ENCODE data around the gene TSPAN9.
"Not testable (repeated sequence)": the region's sequence is repeated elsewhere in the genome, so short reads cannot be mapped to it uniquely, and the experiment has no call there.

The TSPAN9 gene

DNA sequence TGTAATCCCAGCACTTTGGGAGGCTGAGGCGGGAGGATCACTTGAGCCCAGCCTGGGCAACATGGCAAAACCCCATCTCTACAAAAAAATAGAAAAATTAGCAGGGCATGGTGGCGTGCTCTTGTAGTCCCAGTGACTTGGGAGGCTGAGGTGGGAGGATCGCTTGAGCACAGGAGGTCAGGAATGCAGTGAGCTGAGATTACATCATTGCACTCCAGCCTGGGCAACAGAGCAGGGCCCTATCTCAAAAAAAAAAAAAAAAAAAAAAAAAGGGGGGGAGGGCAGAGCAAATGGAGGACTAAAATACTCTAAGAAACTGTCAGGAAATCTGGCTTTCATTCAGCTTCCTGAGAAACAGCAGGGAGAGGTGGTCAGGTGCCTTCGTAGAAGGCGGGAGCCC lies 31.7 kb upstream of the TSPAN9 start:
- no peak for DNase-seq

- no peak for DNase-seq
Observed at GRCh38 chr12:3045989-3046388, 31.2 kb upstream of the TSPAN9 start.

DNA sequence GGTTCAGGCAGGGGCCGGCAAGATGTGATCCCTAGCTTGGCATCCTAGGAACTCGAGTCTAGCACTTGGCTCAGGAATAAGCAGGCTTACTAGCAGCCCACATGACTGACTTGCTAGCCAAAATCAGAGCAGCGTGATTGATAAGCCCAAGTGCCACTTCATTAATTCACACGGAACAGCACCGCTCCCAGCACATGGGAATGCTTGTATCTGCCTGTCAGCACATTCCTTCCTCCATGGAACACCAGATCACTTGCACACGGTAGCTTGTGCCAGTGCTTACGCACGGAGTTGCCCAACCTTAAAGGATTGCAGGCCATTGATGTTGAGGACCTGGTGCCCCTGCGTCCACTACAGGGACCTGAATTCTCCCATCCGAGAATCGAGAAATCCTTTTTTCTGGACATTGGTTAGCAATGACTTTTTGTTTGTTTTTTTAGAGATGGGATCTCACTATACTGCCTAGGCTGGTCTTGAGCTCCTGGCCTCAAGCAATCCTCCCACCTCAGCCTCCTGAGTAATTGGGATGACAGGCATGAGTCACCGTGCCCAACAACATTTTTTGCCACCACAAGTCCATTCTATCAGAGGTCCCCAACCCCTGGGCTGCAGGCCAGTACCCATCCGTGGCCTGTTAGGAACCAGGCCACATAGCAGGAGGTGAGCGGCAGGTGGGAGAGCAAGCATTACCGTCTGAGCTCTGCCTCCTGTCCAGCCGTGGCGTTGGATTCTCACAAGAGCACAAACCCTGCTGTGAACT lies 30.6 kb upstream of the TSPAN9 start:
- no peak for DNase-seq

DNA sequence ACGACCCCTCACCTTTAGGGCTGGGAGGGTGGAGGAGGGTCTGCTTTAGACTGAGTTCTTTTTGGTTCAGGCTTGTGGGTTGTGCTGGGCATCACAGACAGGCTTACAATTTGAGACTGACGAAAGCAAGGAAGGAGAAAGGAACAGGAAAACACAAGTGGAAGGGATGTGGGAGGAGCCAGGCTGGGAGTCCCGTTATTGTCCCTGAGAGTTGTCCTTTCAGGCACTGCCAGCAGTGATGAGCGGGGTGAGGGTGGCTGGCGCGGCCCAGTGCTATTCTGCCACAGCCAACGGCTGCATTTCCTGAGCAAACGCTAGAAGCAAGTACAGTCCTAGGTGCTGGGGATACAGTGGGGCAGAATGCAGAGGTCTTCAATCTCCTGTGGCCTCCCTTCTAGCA lies 29.2 kb upstream of the TSPAN9 start:
- no peak for DNase-seq

DNA sequence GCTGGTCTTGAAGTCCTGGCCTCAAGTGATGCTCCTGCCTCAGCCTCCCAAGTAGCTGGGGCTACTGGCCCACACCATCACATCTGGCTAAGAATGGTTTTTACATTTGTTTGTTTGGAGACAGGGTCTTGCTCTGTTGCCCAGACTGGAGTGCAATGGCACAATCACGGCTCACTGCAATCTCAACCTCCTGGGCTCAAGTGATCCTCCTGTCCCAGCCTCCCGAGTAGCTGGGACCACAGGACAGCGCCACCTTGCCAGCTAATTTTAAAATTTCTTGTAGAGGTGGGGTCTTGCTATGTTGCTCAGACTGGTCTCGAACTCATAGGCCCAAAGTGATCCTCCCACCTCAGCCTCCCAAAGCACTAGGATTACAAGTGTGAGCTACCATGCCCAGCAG lies 28.6 kb upstream of the TSPAN9 start:
- DNase-seq: no peak

DNA sequence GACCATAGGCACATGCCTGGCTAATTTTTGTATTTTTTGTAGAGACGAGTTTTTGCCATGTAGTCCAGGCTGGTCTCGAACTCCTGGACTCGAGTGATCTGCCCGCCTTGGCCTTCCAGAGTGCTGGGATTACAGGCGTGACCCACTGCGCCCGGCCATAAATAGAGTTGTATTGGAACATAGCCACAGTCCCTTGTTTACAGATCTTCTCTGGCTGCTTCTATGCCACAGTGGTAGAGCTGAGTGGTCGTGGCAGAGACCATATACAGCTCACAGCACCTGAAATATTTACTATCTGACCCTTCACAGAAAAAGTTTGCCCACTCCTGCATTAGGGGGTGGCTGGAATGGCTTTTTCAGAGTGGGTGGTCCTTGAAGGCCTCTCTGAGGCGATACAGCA lies 28.0 kb upstream of the TSPAN9 start:
- no peak for DNase-seq

GRCh38 chr12:3049611-3050249 lies 27.4 kb upstream of the TSPAN9 start:
- DNase-seq: no peak

GRCh38 chr12:3054374-3054773 lies 22.8 kb upstream of the TSPAN9 start:
- no peak for DNase-seq

- no peak for DNase-seq
Observed at GRCh38 chr12:3055026-3055703, 22.0 kb upstream of the TSPAN9 start.

- DNase-seq: no peak
Observed at GRCh38 chr12:3055704-3056467, 21.3 kb upstream of the TSPAN9 start.

DNA sequence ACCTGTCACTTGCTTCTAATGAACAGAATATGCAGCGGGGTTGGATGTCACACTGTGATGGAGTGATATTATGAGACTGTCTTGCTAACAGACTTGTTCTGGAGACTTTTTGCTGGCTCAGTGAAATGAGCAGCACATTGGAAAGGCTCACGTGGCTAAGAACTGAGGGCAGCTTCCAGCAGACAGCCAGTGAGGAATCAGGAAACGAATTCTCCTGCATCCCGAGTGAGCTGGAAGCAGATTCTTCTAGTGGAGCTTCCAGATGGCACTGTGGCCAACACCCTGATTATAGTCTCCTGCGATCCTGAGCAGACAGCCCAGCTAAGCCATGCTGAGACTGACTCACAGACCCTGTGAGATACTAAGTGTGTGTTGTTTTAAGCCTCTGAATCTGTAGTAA lies 16.1 kb upstream of the TSPAN9 start:
- DNase-seq: no peak

DNA sequence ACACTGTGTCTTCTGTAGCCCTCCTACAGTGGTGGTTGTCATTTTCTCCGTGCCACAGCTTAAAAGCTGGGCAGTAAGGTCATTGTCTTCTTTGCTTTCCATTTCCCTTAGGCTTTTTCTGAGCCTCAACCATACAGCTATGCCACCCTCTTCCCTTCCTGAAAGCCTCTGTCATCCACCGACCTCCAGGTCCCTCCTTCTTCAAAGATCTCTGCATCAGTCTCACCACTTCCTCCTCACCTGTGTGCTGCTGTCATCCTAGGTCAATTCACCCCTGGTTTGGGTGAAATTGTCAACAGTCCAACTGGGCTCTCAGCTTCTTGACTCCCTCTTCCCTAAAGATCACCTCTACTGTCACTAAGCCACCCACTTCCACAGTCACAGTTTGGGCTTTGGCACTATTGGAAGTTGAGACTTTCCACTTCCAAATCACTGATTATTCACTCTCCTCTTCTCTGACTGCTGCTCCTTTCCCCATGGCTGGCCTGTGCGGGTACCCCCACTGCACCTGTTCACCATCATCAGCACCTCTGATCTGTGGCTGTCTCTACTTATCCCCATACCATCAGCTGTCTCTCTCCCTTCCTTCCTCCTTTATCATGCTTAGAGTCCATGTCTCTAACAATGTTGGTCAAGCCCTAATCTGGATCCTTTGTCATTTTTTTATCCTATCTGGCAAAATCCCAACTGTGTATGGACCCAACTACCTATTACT lies 15.5 kb upstream of the TSPAN9 start:
- DNase-seq: no peak

DNA sequence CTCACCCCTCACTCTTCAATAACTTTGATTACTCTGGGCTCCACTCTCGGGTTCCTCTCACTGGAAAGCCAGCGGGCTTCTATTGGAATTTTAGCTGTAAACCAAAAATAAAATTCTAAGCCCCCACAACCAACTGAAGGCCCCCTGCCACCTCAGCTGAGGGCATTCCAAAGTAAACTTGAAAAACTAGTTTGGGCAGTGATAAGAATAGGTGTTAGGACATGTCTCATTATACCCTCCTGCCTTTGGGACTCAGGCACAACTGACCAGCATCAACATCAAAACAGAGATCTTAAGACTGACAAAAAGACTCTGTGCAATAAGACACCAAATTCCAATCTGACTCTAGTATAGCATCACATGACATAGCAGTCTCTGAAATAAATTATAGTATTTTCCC lies 11.9 kb upstream of the TSPAN9 start:
- DNase-seq: no peak

DNA sequence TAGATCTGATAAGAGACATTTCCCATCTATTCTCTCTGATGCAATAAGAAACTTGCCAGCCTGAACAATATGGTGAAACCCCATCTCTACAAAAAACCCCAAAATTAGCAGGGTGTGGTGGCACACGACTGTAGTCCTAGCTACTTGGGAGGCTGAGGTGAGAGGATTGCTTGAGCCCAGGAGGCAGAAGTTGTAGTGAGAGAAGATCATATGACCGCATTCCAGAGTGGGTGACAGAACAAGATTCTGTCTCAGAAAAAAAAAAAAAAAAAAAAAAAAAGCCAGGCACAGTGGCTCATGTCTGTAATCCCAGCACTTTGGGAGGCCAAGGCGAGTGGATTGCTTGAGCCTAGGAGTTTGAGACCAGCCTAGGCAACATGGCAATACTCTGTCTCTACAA lies 11.3 kb upstream of the TSPAN9 start:
- DNase-seq: not testable (repeated sequence)

- no peak for DNase-seq
Observed at GRCh38 chr12:3069714-3070113, 7.5 kb upstream of the TSPAN9 start.

DNA sequence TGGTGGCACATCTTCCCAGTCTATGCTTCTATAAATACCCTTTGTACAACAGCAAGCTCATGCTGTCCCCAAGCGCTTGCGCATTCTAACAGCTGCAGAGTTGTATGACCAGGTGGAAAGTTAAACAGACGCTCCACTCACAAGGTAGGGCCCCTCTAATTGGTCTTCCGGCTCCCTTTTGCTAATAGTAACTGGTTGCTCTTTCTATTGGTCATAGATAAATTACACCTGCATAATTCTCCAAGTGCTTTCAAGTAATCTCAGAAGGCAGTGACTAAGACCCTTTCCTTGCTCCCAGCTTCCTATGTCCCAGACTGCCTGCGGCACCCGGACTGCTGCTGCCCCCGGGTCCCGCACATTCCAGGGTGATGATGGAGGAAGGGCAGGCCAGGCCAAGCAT lies 6.1 kb upstream of the TSPAN9 start:
- peak in 2 of 3 experiments; percentile 45 to 80 for DNase-seq

DNA sequence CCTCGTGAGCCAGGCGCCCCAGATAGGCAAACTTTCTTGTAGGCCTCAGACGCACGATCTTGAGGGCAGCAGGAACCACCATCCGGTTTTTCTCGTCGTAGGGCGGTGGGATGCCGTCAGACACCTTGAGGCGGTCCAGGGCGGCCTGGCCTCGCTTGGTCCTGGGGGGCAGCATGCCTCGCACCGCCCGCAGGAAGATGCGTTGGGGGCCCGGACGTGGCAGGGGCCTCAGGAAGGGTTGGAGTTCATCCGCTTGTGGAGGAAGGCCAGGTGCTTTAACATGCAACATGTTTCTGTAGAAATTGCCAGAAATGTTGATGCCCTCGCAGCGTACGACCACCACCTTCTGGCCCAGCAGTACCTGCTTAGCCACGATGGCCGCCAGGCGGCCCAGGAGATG lies 5.5 kb upstream of the TSPAN9 start:
- DNase-seq: no peak

DNA sequence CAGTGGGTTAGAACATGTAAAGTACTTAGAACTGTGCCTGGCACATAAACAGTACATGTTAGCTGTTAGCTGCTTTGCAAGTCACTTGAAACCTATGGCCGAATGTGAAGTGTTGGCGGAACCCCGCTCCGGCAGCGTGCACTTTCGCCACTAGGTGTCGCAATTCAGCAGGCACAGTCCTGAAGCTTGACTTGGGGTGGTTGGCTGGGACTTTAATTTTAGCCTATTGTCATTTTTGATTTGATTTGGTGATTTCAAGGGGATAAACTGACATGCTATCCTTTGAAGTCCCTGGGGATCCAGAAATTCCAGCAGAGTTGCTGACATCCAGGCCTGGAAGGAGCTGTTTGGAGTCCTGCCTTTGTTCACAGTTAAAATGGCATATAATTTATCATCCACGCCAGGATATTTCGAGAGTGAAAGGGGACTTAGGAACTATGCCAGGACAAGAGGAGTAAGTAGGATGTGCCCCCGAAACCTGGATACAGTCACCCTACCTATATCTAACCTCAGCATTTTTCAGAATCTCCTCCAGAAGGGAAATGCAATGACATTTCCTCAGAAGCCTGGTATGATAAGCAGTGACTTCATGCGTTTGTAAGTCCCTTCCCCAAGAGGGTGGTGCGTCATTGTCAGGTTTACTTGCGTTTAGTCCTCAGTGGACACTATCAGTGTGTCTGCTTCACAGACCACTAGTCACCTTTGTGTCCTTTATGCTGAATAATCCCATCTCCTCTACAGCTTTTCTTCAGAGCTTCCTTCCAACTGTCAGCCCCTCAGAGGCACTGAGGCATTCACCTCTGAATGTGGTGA lies 3.5 kb upstream of the TSPAN9 start:
- peak; percentile 27 to 83 (median 67) for DNase-seq

GRCh38 chr12:3075315-3075714 lies 1.9 kb upstream of the TSPAN9 start:
- no peak for DNase-seq

DNA sequence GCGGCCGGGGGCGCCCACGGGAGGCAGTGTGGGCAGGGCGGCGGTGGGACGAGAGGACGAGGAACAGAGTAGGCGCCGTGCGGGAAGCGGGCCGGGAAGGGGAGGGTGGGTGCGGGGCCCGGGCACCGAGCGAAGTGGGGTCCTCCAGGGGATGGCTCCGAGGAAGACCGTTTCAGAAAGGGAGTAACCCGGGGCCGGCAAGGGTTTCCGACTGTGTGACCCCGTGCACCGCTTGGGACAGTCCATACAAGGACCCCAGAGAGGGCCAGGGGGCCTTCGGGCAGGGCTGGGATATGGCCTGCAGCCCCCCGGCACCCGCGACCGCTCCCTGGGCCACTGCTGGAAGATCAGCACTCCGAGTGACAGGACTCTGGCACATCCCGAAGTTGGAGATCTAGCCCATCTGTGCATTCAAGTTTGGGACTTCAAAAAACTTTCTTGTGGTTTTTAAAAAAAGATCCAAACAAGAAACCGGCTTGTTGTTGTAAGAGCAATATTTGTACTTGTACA lies 448 bp downstream of the TSPAN9 start:
- DNase-seq: no peak

- DNase-seq: peak in 1 of 3 experiments; percentile 37
Observed at GRCh38 chr12:3078086-3078820, 1.1 kb downstream of the TSPAN9 start.
